ENCODE data around the gene TTC7B.

The TTC7B gene

GRCh38 chr14:90487462-90487861 lies 328.8 kb downstream of the TTC7B start:
- TF ChIP-seq, protein P1, sequence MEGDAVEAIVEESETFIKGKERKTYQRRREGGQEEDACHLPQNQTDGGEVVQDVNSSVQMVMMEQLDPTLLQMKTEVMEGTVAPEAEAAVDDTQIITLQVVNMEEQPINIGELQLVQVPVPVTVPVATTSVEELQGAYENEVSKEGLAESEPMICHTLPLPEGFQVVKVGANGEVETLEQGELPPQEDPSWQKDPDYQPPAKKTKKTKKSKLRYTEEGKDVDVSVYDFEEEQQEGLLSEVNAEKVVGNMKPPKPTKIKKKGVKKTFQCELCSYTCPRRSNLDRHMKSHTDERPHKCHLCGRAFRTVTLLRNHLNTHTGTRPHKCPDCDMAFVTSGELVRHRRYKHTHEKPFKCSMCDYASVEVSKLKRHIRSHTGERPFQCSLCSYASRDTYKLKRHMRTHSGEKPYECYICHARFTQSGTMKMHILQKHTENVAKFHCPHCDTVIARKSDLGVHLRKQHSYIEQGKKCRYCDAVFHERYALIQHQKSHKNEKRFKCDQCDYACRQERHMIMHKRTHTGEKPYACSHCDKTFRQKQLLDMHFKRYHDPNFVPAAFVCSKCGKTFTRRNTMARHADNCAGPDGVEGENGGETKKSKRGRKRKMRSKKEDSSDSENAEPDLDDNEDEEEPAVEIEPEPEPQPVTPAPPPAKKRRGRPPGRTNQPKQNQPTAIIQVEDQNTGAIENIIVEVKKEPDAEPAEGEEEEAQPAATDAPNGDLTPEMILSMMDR (IDR thresholded peaks at IDR 0.05): no peak

- TF ChIP-seq, protein P1 (IDR thresholded peaks at IDR 0.05): no peak
These were observed 329.2 kb downstream of the TTC7B start for GRCh38 chr14:90487031-90487430.

- TF ChIP-seq, protein P1 (IDR thresholded peaks at IDR 0.05): no peak
These were observed 331.9 kb downstream of the TTC7B start for GRCh38 chr14:90484291-90484690.

GRCh38 chr14:90483571-90483974 lies 332.7 kb downstream of the TTC7B start:
- TF ChIP-seq, protein P1 (IDR thresholded peaks at IDR 0.05): no peak

GRCh38 chr14:90483117-90483516 lies 333.1 kb downstream of the TTC7B start:
- TF ChIP-seq, protein P1 (IDR thresholded peaks at IDR 0.05): no peak

- TF ChIP-seq, protein P1 (IDR thresholded peaks at IDR 0.05): no peak
These were observed 340.9 kb downstream of the TTC7B start for GRCh38 chr14:90475298-90475697.

Measured in LNCAP (cell line).